GM18507 (cell line): ENCODE results near the gene GSG1.

Experiments used
- DNase-seq: peaks from one replicate; pipeline ENCODE4 v3.0.0; 2011; ENCODE audit warnings: low read depth; ENCODE audit not compliant: insufficient read length; ENCODE audit errors: extremely low spot score
- FAIRE-seq: peaks from 2 replicates; lab custom pipeline; 2011; peaks lifted over from hg19 to GRCh38; lab: Jason Lieb, UNC

The GSG1 gene

DNA sequence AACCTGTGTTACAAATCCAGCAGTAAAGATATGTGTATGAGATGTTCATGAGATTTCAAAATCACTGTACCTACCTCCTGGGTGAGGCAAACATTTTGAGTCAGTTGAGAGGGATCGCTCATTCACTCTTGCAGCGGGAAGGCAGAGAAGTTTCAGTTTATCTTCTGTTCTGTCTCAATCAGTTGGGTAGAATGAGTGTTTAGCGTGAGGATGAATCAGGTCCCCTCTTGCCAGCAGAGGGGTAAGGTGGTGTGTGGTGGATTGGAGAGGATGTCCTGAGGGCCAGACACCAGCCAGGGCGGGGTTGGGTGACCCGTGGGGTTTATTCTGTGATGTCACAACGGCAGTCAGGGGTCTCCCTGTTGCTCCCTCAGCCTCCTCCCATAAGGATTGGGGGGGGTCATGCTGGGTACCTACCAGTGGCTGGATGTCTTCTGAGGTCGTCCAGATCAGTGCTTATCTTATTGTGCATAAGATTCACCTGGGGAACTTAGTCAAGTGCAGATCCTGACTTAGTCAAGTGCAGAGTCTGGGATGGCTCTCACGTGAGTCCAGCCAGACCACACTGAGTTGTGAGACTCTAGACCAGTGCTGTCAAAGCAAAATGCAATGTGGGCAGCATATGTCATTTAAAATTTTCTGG lies at the start of gene GSG1:
TSS of gene GSG1 (minus strand) at position 277 of the 643 bp plus-strand sequence. CDS start at position 122, 155 bp downstream.
- no peak for DNase-seq
- FAIRE-seq: no peak

DNA sequence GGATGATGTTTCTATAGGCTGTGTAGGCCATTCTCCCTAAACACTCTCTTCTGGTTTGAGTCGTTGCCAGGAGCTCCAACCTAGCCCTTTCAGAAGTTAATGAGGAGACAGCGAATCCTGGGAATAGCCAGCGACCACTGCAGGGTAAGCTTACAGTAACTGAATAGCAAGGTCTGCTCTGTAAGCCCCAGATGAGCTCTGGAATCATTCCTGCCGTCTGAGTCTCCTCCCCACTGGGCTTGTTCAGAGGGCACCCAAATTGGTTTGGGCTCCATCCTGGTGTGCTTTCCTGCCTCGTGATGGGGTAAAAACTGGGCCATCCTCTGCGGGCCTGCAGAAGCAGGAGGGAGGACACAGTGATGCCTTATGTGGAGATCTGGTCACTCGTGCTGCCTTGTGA lies 49.7 kb upstream of the GSG1 start:
- FAIRE-seq (no peak), DNase-seq (no peak)

DNA sequence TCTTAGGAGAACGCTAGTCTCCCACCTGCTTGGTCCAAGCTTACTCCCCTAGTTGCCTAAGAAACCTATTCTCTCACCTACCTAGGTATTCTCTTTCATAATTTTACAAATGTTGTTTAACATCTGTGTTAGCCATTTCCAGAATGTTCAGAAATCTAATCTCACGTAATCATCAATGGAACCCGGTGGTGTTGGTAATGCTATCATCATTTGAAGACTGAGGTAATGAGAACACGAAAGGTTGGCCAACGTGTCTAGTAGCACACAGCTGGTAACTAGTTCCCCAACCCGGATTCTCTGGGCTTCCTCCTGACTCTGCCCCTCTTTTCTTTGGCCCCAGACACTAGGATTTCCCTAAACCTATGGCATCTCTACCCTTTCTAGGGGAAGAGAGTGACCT lies 49.3 kb upstream of the GSG1 start:
- FAIRE-seq (no peak), DNase-seq (no peak)

DNA sequence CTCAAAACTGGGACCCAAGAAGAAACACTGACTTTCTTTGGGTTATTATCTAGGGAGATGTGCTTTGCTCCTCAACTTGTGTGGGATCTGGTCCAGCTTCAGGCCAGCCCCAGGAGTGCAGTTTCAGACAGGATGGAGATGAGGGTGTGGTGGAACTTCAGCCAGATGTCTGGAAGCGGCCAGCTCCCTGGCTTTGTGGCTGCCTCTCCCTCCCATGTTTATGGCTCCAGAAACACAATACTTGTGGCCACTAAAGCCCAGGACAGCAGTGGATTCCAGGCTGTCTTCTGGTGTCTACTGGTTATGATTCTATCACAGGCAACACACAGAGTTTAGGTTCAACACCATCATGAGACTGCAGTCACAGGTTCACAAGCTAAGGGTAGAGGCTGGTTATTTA lies 48.8 kb upstream of the GSG1 start:
- no peak for DNase-seq
- no peak for FAIRE-seq

DNA sequence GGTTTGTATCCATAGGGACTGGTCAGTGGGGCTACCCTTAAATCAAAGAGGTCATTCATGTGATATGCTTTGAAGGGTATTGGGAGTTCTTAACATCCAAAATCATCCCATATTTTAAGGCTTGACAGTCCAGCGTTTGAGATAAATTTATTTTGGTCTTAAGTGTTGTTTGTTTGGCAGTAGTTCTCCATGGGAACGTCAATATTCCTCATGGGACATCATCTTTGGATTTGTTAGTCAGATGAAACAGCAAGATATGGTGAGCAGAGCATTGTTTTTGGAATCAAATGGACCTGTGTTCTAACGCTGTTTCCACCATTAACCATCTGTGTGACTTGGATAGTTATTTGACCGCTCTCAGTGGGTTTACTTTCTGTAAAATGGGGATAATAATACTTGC lies 45.9 kb upstream of the GSG1 start:
- DNase-seq (no peak), FAIRE-seq (no peak)

DNA sequence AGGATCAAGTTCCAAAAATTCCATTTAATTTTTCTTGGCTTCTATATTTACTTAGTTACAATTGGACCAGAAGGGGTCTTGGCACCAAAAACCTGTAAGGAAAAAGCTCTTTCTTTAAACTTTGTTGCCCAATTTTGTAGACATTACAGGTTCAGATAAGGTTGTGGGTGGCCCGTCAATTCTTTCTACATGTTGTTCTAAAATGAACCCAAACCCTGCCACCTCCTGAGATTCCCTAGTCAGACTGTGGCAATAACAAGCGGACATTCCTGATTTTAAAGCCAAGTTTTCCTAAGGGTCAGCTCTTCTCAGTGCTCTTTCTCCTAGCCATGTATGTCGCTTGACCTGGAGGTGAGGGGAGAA lies 45.0 kb upstream of the GSG1 start:
- DNase-seq (no peak), FAIRE-seq (no peak)

DNA sequence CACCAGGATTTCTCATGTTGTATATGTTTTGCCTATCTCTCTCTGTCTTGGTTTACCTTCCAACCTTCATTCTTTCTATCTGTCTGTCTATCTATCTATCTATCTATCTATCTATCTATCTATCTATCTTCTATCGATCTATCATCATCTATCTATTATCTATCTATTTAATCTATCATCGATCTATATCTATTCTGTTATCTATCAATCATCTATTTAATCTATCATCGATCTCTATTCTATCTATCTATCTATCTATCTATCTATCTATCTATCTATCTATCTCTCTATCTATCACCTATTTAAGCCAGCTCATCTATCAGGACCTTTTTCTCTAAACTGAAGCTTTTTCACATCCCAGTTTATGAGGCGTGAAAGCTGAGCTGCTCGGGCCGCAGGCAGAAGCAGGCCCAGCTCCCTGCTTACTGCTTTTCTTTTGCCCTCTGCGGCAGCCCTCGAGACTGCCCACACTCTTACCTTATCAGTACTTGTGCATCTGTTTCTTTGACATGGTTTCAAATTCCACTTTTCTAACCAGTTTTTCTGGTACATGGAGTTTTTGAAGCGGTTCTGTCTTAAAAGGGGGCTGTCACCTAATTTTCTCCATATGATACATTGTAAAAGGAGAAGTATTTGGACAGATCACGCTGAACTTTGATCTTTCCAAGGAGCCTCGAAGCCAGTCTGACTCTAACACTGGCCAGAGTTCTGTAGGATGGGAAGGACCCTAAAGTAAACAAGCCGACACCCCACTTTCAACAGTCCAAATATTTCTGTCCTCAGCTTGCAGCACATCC lies 44.4 kb upstream of the GSG1 start:
- FAIRE-seq: no peak

DNA sequence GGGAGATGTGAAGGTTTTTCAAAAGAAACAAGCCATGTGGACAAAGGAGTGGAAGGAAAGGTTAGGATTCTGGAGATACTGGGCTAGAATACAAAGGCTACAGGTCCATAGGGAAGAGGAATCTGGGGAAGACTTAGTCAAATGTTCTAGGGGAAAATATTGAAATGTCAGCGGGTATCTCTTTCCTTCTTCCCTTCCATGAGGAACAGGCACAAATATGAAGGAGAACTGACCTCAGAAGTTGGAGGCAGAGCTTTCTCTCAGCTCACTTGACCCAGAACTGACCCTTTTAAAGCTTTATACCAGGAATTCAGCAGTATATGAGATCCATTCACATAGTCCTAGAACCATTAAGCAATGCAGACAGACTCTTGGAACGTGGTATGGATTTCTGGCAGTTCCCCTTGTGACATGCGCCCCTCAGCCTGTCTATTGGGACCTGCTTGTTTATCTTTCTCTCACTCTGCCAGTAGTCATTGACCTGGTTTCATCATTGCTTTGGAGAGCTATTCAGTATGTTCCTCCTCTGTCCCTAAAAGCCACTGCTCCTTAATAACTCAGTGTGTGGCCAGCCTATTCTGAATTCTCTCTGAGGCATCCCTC lies 43.0 kb upstream of the GSG1 start:
- DNase-seq (no peak), FAIRE-seq (no peak)

More for the DNA sequence above, 44.4 kb upstream of the GSG1 start:
- DNase-seq: no peak

DNA sequence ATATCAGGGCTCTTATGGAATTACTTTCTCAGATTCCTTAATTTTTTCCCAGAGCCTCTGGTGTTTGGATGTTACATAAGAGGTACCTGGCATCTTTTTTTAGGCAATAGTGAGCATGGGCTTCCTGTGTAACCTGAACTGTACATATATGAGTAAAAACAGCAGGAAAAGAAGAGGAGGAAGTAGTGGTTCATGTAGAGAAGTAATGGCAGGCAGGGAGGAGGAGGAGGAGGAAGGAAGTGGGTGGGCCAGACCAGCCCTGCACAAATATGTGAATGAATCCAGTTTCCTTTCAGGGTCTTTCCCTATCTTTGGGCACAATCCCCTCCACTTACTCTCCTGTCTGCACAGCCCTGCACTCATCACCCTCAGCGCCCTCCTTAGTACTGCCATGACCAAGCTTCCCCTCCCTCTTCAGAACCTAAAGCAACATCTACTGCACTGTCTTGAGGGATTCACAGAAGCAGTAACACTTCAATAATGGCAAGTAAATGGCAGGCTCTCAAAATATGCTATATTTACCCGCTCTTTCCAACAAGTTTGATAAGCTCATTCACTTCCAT lies 40.9 kb upstream of the GSG1 start:
- no peak for FAIRE-seq
- DNase-seq: no peak

DNA sequence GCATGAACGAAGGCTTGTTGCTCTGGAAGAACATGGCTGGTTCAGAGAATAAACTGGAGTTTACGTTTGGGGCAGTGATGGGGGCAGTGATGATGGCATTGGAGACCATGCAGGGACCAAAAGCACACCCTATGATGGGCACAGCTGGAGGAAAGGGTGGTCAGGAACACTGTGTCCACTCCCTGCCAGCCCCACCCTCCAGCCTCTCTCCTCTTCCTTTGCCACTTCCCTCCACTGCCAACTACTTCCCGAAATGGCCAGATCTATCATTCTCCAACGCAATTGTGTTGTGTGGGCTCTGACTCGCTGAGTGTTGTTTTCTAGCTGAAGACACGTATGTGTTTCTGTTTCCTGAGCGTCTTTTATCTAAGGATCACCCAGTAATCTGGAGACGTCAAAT lies 39.3 kb upstream of the GSG1 start:
- DNase-seq (no peak), FAIRE-seq (no peak)

DNA sequence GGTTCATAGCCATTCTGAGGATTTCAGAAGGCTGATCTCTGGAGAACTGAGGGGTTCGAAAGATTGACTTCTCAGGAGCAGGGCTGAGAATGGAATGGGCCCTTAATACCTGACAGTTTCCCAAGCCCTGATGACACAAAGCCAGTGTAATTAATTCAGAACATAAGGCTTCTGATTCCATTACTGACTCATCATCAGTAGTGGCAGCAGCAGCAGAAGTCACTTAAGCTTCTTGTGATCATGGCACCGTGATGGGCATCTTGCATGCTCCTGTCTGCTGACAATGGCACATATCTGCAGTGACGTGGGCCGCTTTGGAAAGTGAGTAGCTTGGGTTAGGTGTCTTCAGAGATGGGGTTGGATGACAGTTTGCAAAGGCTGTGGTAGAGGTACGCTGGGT lies 38.2 kb upstream of the GSG1 start:
- no peak for FAIRE-seq

DNA sequence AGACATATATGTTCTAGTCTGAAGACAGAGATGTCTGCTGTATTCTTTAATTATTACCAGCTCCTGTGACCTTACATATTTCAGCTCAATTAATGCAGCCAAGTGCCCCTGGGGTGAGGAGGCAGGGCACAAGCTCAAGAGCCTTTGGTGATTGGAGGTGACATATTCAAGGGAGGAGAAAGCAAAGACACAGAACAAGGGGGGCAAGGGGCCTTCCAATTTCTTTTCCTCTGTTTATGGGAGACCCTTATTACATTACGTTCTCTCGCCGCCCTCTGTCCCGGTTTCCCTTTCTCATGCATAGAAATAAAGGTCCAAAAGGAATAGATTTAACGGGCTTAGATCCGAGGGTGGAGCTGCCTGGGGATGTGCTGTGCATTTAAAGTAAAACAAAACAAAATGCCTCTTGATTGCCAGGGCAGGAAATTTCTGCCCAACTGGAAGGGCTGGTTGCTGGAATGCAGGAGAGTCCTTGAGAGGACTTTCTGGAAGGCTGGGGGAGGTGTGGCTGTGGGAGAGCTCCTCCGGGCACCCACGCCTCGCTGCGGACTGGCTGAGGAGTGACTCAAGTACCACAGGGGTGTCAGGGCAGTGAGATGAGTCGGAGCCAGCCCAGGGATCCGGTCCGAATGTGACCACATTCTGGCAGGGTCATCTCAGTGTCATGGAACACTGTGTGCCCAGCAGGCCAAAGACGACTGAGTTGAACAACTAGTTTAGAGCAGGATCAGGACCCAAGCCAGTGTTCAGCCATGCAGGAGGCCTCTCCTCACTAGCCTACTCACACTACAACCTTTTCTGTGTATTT lies 32.1 kb upstream of the GSG1 start:
- FAIRE-seq (no peak), DNase-seq (no peak)

More for the DNA sequence above, 38.2 kb upstream of the GSG1 start:
- no peak for DNase-seq

DNA sequence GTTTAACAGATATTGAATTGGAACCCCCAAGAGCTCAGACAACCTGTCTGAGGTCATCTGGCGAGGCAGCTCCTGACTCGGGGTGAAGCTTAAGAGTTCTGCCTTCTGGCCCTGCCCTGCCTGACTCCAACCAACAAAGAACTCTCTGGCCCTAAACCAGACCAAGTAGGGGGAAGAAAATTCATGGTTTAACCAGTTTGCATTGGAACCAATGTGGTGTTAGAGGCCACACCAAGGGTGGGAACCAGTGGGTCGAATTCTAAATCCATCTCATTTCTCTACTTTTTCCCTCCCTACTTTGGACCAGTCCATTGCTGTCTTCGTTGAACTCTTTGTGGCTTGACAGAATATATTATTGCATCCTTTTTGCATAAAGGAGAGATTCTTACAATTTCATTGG lies 30.4 kb upstream of the GSG1 start:
- FAIRE-seq (no peak), DNase-seq (no peak)

DNA sequence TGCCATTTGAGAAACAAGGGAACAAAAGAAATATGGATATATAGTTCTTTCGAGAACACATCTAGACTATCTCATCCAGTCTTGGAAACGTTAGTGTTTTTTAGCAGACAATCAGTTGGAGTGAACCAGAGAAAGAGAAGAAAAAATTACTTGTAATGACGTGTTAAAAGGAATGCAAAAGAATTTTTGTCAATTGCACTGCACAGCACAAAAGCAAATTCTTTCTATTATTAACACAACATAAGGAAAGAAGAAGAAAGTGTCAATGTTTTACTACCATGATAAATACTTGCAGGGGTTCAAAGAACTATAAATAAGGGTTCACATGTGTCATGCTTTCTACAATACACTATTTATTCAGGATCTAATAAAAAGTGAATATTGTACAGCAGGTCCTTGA lies 27.5 kb upstream of the GSG1 start:
- FAIRE-seq (no peak), DNase-seq (no peak)

DNA sequence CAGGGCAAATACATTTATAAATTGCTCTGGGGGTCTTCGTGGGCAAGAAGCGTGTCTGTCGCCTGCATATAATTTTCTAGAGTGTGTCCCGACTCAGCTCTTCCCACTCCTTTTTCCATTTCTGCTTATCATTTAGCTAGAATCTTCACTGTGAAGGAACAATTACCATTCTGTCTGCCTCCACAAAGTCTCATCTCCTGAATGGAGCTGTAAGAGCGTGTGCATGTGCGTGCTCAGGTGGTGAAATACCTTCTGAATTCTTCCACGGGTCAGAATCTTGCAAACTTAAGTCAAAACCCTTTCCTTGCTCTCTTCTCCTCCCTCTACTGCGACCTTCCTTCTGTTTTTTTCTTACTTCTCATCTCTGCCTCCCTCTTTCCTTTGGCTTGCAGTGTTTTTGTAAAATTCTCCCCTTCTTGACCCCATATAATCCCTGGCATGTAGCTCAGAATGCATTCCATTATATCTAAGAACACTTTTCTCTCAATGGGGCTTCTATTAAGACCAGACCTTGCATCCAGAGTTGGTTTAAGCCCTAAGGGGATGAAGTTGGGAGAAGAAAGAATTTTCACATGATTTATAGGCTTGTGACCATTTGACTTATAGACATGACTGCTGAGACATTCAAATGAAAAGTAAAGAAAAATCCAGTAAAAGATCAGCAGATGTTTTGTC lies 25.0 kb upstream of the GSG1 start:
- DNase-seq (no peak), FAIRE-seq (no peak)

DNA sequence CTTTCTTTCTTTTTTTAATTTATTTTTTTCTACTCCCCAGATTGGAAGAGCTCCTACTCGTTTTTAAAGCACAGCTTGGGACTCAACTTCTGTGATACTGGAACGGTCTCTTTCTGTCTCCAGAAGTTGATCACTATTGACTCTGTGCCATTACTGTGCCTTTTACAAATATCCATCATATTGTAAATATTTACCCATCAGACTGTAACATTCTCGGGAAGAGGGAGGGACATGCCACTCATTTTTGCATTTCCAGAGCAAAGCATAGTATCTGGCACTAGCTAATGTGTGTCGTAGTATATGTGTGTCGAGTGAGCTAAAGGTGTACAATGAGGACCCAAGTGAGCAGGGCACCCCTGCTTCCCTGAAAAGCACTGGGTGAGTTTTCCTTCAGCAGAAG lies 24.0 kb upstream of the GSG1 start:
- FAIRE-seq (no peak), DNase-seq (no peak)

DNA sequence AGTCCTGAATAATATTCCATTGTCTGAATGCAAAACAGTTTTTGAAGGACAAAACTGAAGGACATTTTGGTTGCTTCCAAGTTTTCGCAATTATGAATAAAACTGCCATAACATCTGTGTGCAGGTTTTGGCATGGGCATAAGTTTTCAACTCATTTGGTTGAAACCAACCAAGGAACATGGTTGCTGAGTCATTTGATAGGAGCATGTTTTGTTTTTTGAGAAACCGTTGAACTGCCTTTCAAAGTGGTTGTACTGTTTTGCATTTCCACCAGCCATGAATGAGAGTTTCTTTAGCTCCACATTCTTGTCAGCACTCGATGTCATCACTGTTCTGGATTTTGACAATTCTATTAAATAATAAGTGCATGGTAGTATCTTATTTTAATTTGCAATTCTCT lies 23.0 kb upstream of the GSG1 start:
- no peak for FAIRE-seq
- DNase-seq: no peak

DNA sequence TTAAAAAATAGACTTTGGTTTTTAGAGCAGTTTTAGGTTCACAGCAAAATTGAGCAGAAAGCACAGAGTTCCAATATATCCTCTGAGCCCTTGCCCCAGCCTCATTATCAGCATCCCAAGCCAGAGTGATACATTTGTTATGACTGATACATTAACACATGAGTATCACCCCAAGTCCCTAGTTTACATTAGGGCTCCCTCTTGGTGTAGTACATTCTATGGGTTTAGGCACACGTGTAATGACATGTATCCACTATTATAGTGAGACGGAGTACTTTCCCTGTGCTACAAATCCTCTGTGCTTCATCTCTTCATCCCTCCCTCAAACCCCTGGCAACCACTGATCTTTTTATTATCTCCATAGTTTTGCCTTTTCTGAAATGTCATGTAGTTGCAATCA lies 22.5 kb upstream of the GSG1 start:
- FAIRE-seq (no peak), DNase-seq (no peak)
